K562 (cell line): ENCODE data around the gene CELSR1. TPM values are rescaled to one million over a fixed set of nuclear protein-coding genes. Genes with fewer than 3 reads are reported as not detected.

ENCODE experiments used
- ATAC-seq: fragments of 200-7000 bp; cut with Tn5 transposase; 3 replicates; pipeline ENCODE4 v1.9.1; 2020; ENCODE audit warnings: moderate library complexity
- BruUV-seq: library from RNA; stranded (reverse); fragments of 400-500 nt; replicated peaks from 2 replicates; lab custom pipeline; 2021; lab: Mats Ljungman, UMichigan
- CTCF ChIA-PET: fragments of 300-600 bp; formaldehyde crosslinking; extraction: SDS; loops from one replicate; lab custom pipeline; 2021; ENCODE audit warnings: low intra/inter-chr PET ratio; lab: Yijun Ruan, JAX
- POLR2A ChIA-PET: fragments of 300-600, 350-650 bp; sonication (Branson Sonifier 250); formaldehyde crosslinking; extraction: SDS; loops from one replicate; lab custom pipeline; 2021; ENCODE audit warnings: antibody characterized with exemption, inconsistent platforms; lab: Yijun Ruan, JAX
- DNase-seq, 4 experiments: peaks; one replicate each; pipeline versions ENCODE4 v3.0.0 to v3.0.0-alpha.2; 2011 to 2018; ENCODE audit warnings: low spot score in 3 of 4, mixed read lengths in 3 of 4; ENCODE audit errors: extremely low read depth in 1 of 4
- FAIRE-seq: peaks from 2 replicates; lab custom pipeline; 2011; peaks lifted over from hg19 to GRCh38; lab: Jason Lieb, UNC
- H2AFZ ChIP-seq: 2 replicates; pipeline ENCODE4 v1.6.0; 2011; ENCODE audit warnings: low read depth, low read length, control low read depth, inconsistent platforms
- H3K27ac ChIP-seq: fragments of 200-600 bp; 3 replicates; pipeline ENCODE4 v1.8.0; 2011; ENCODE audit warnings: low read depth, mild to moderate bottlenecking, control low read depth, inconsistent platforms, low read length, moderate library complexity, mixed read lengths; ENCODE audit errors: extremely low read depth
- H3K27me3 ChIP-seq, 2 experiments: fragments of 300-600 bp in 1 of 2; 2 replicates in 1 of 2; 3 replicates in 1 of 2; pipeline versions ENCODE4 v1.6.0 to v1.8.0; 2011; ENCODE audit warnings: inconsistent platforms in 2 of 2, low read length in 2 of 2, mild to moderate bottlenecking in 1 of 2, mixed read lengths in 1 of 2, moderate library complexity in 1 of 2; ENCODE audit not compliant: control insufficient read depth in 2 of 2, insufficient read depth in 2 of 2
- H3K36me3 ChIP-seq: fragments of 300-600 bp; 3 replicates; pipeline ENCODE4 v1.8.0; 2011; ENCODE audit warnings: mild to moderate bottlenecking, low read length, inconsistent platforms; ENCODE audit not compliant: control insufficient read depth, insufficient read depth
- H3K4me1 ChIP-seq, 2 experiments: fragments of 200-600 bp in 1 of 2; replicated peaks in 1 of 2; 2 replicates in 1 of 2; 3 replicates in 1 of 2; pipeline versions ENCODE4 v1.5.1 to v1.8.0; 2011; ENCODE audit warnings: inconsistent platforms in 2 of 2, low read length in 2 of 2, mild to moderate bottlenecking in 1 of 2, mixed read lengths in 1 of 2, moderate library complexity in 1 of 2; ENCODE audit not compliant: control insufficient read depth in 2 of 2, insufficient read depth in 2 of 2
- H3K4me2 ChIP-seq: 2 replicates; pipeline ENCODE4 v1.6.1; 2011; ENCODE audit warnings: low read length, control low read depth, inconsistent platforms, mixed read lengths; ENCODE audit not compliant: insufficient read depth
- H3K4me3 ChIP-seq: fragments of 200-600 bp; sonication (generic), shearing (Covaris generic); 2 replicates; pipeline ENCODE4 v1.5.1; 2016; ENCODE audit warnings: control low read depth, inconsistent platforms
- H3K79me2 ChIP-seq: fragments of 200-600 bp; 3 replicates; pipeline ENCODE4 v1.8.0; 2011; ENCODE audit warnings: low read length, inconsistent platforms; ENCODE audit not compliant: control insufficient read depth, insufficient read depth
- H3K9ac ChIP-seq, 2 experiments: 2 replicates each; pipeline versions ENCODE4 v1.6.0 to v1.6.1; 2011; ENCODE audit warnings: low read depth in 2 of 2, low read length in 2 of 2, control low read depth in 1 of 2, inconsistent platforms in 1 of 2, mild to moderate bottlenecking in 1 of 2, mixed read lengths in 1 of 2; ENCODE audit not compliant: insufficient read depth in 1 of 2
- H3K9me1 ChIP-seq: one replicate; pipeline ENCODE4 v1.6.0; 2011; ENCODE audit warnings: inconsistent platforms, mild to moderate bottlenecking, low read length, moderate library complexity; ENCODE audit not compliant: control insufficient read depth, insufficient read depth
- H3K9me3 ChIP-seq: replicated peaks from 2 replicates; pipeline ENCODE4 v1.5.1; 2011; ENCODE audit warnings: low read depth, low read length, inconsistent platforms; ENCODE audit not compliant: control insufficient read depth, insufficient read depth
- H4K20me1 ChIP-seq: replicated peaks from 2 replicates; pipeline ENCODE4 v1.6.1; 2011; ENCODE audit warnings: low read length, inconsistent platforms, mixed read lengths; ENCODE audit not compliant: control insufficient read depth, insufficient read depth
- BHLHE40 ChIP-seq: IDR thresholded peaks from 2 replicates; pipeline ENCODE4 v1.6.1; 2011; ENCODE audit warnings: low read length, improper control_type of control experiment
- PYGO2 ChIP-seq: fragments of 450-650 bp; IDR thresholded peaks from 2 replicates; pipeline ENCODE4 v1.6.1; 2016; ENCODE audit warnings: mild to moderate bottlenecking, missing genetic modification characterization, moderate library complexity, missing compliant biosample characterization
- SRSF1 ChIP-seq: fragments of 200-400 bp; formaldehyde crosslinking; IDR thresholded peaks from 2 replicates; pipeline ENCODE4 v1.6.1; 2017; ENCODE audit warnings: mild to moderate bottlenecking, low read depth, low read length, moderate library complexity
- TRIM24 ChIP-seq, 2 experiments: fragments of 450-650 bp; IDR thresholded peaks; 2 replicates each; pipeline ENCODE4 v1.6.1; 2016
- ZBTB9 ChIP-seq: fragments of 450-650 bp; formaldehyde crosslinking; IDR thresholded peaks from 2 replicates; pipeline ENCODE4 v1.4.0; 2020; ENCODE audit warnings: mild to moderate bottlenecking, moderate library complexity
- ZFP1 ChIP-seq: fragments of 450-650 bp; formaldehyde crosslinking; IDR thresholded peaks from 2 replicates; pipeline ENCODE4 v1.4.0; 2020; ENCODE audit warnings: mild to moderate bottlenecking, mixed read lengths
- ZFP36 ChIP-seq: fragments of 150-350 bp; IDR thresholded peaks from 2 replicates; pipeline ENCODE4 v1.6.1; 2018; ENCODE audit warnings: low read length, low read depth; ENCODE audit not compliant: partially characterized antibody
- ZNF766 ChIP-seq: fragments of 200-800 bp; sonication (Bioruptor generic); conservative IDR thresholded peaks from 2 replicates; pipeline ENCODE4 v1.6.1; 2016; ENCODE audit warnings: missing genetic modification characterization, missing compliant biosample characterization
- WGBS: fragments of 100-300 bp; shearing (Covaris generic); methylation state at CpG from one replicate; pipeline ENCODE4 v1.1.6; 2016; ENCODE audit warnings: low coverage, mixed read lengths; ENCODE audit not compliant: insufficient coverage; ENCODE audit errors: missing lambda C conversion rate; 5-methylcytosine and 5-hydroxymethylcytosine counted together
- in situ Hi-C: fragments of 300-500 bp; cut with MboI; formaldehyde crosslinking; loops from 4 replicates; pipeline ENCODE4 v1.15.0; 2018; ENCODE audit warnings: inconsistent platforms, mixed read lengths
- intact Hi-C: fragments of 100-400 bp; cut with micrococcal nuclease; formaldehyde crosslinking; loops from 2 replicates; pipeline ENCODE4 v1.14.2; 2022
- polyA plus RNA-seq, 8 experiments: library from polyadenylated mRNA; depleted of rRNA in 4 of 8; stranded (reverse) in 5 of 8; unstranded in 3 of 8; fragments of >200 nt; fragmentation: Nextera tagmentation in 2 of 8; fragmentation: Illumina TruSeq in 1 of 8; extraction: Ambion mirVana in 2 of 8; extraction: Trizol in 1 of 8; gene quantifications; 2 replicates each; pipeline versions ENCODE4 v1.2.1 to v1.2.3, GENCODE V29; 2011 to 2014; ENCODE audit warnings: inconsistent platforms in 1 of 8, missing spikeins in 1 of 8
- total RNA-seq, 7 experiments: library from RNA; depleted of rRNA in 6 of 7; stranded (reverse); fragments of >200 nt in 6 of 7; fragmentation: Illumina TruSeq in 2 of 7; extraction: Trizol in 2 of 7; gene quantifications; 2 replicates each; pipeline versions ENCODE4 v1.2.1 to v1.2.3, GENCODE V29; 2011 to 2021; ENCODE audit warnings: low replicate concordance in 1 of 7
- TF ChIP-seq, protein P1 (sequence below), 2 experiments: fragments of 450-650 bp in 1 of 2; sonication (generic) in 1 of 2; formaldehyde crosslinking in 1 of 2; IDR thresholded peaks in 1 of 2; conservative IDR thresholded peaks in 1 of 2; 2 replicates each; pipeline versions ENCODE4 v1.6.1 to v1.8.1; 2016 to 2023; ENCODE audit warnings: mild to moderate bottlenecking in 2 of 2, moderate library complexity in 2 of 2, inconsistent platforms in 1 of 2, missing genetic modification reagents in 1 of 2

Gene CELSR1
- total and polyA plus RNA-seq, 9 of the 15 experiments (the other 6 are each of a cell fraction or from before 2014, with no cell fraction given), result under 0.01 to 0.09 TPM; not detected in 7

- TF ChIP-seq, protein P1, sequence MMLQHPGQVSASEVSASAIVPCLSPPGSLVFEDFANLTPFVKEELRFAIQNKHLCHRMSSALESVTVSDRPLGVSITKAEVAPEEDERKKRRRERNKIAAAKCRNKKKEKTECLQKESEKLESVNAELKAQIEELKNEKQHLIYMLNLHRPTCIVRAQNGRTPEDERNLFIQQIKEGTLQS (IDR thresholded peaks at IDR 0.05), result no peak
- TF ChIP-seq, protein P1 (CRISPR knock-in tag; conservative IDR thresholded peaks at IDR 0.05), result no peak
- no peak for TF ChIP-seq ZBTB9 (CRISPR knock-in tag)
- no peak for TF ChIP-seq ZNF766
- TF ChIP-seq PYGO2, result no peak
- TF ChIP-seq ZFP36, result no peak
- TF ChIP-seq ZFP1 (CRISPR knock-in tag), result no peak
These were observed 121.5 kb downstream of the CELSR1 start (continued) for GRCh38 chr22:46415776-46416519.

GRCh38 chr22:46414704-46415103 lies 122.7 kb downstream of the CELSR1 start:
- peaks cover 7% of the 10 kb centered on the region; the same call in 1 of the 2 replicates for H4K20me1 ChIP-seq
- no peaks in the 10 kb centered on the region for H3K79me2 ChIP-seq
- H3K9ac ChIP-seq, result no peak overlapping the region
- in situ Hi-C loops (no loop called here), intact Hi-C loops (no loop called here)
- ChIA-PET POLR2A (no interaction called here), CTCF (no interaction called here)
- WGBS, result 24% methylated on average over 19 of the region's 19 CpGs
- H3K36me3 ChIP-seq, result no peaks in the 10 kb centered on the region
- no peak overlapping the region for H3K4me3 ChIP-seq
- no peak overlapping the region for H3K27ac ChIP-seq
- FAIRE-seq (no peak), DNase-seq (no peak), ATAC-seq (no peak)
- H2AFZ ChIP-seq, result no peak overlapping the region
- peaks cover 19 to 80% of the 10 kb centered on the region in 2 experiments; a peak in 4 of 5 replicates for H3K27me3 ChIP-seq
- H3K4me2 ChIP-seq, result no peak overlapping the region
- H3K9me1 ChIP-seq, result no peaks in the 10 kb centered on the region
- BruUV-seq, result no TSS peak
- no peaks in the 10 kb centered on the region for H3K9me3 ChIP-seq
- H3K4me1 ChIP-seq, result peaks cover 0 to 9% of the 10 kb centered on the region in 2 experiments; a peak in 1 of 5 replicates
- no peak for TF ChIP-seq SRSF1
- no peak for TF ChIP-seq TRIM24 (IDR thresholded peaks at IDR 0.05)
- no peak for TF ChIP-seq BHLHE40
